ENCODE measurements around the gene SECISBP2.

GRCh38 chr9:89372230-89372816, 54.0 kb downstream of the SECISBP2 start:
- no peak for TF ChIP-seq MEIS1 (CRISPR knock-in tag; IDR thresholded peaks at IDR 0.05; ENCODE audit: borderline replicate concordance)
- TF ChIP-seq CTCF (tag by site-specific recombination; IDR thresholded peaks at IDR 0.05): no peak
- TF ChIP-seq ZNF37A (tag by site-specific recombination; IDR thresholded peaks at IDR 0.05): no peak
- peak; percentile 99 for TF ChIP-seq KLF1 (tag by site-specific recombination; IDR thresholded peaks at IDR 0.05)
- TF ChIP-seq ZNF48 (tag by site-specific recombination; IDR thresholded peaks at IDR 0.05): no peak
- TF ChIP-seq ZBTB7A (tag by site-specific recombination; IDR thresholded peaks at IDR 0.05; ENCODE audit: low read depth): no peak
- TF ChIP-seq REST (tag by site-specific recombination; IDR thresholded peaks at IDR 0.05): no peak
- TF ChIP-seq ZNF776 (tag by site-specific recombination; IDR thresholded peaks at IDR 0.05; ENCODE audit: borderline replicate concordance): no peak
- TF ChIP-seq ZNF274 (IDR thresholded peaks at IDR 0.05; ENCODE audit: low read length): no peak
- TF ChIP-seq ZNF274 (tag by site-specific recombination; IDR thresholded peaks at IDR 0.05; ENCODE audit: borderline replicate concordance): no peak
- TF ChIP-seq ZNF211 (tag by site-specific recombination; IDR thresholded peaks at IDR 0.05; ENCODE audit: low read depth): no peak
- TF ChIP-seq ZBTB26 (tag by site-specific recombination; optimal IDR thresholded peaks at IDR 0.05): no peak
- TF ChIP-seq YY1 (tag by site-specific recombination; IDR thresholded peaks at IDR 0.05): no peak
- TF ChIP-seq SP2 (tag by site-specific recombination; IDR thresholded peaks at IDR 0.05): no peak
